GM19240 (cell line): ENCODE data around the gene MTFR1L.

Experiments used
- DNase-seq: peaks from one replicate; pipeline ENCODE4 v3.0.0; 2011; ENCODE audit warnings: low spot score; ENCODE audit not compliant: insufficient read length

MTFR1L gene

GRCh38 chr1:25877155-25877554, 57.4 kb downstream of the MTFR1L start:
- DNase-seq = no peak

GRCh38 chr1:25878690-25879089, 58.9 kb downstream of the MTFR1L start:
- DNase-seq = no peak

- no peak for DNase-seq
Observed at GRCh38 chr1:25879675-25880074, 59.9 kb downstream of the MTFR1L start.

- DNase-seq = no peak
Observed at GRCh38 chr1:25880518-25880917, 60.8 kb downstream of the MTFR1L start.

- DNase-seq = no peak
Observed at GRCh38 chr1:25881266-25881665, 61.5 kb downstream of the MTFR1L start.
